WERI-Rb-1 (cell line): ENCODE measurements around the gene JRKL.

Experiments used
- DNase-seq: peaks from one replicate; pipeline ENCODE4 v3.0.0-alpha.2; 2020
- H3K27ac ChIP-seq: fragments of 250-450 bp; sonication (Bioruptor Pico); 2 replicates; pipeline ENCODE4 v1.5.1; 2020; ENCODE audit warnings: mild to moderate bottlenecking, moderate library complexity
- H3K27me3 ChIP-seq: fragments of 250-450 bp; sonication (Bioruptor Pico); 2 replicates; pipeline ENCODE4 v1.5.1; 2021; ENCODE audit warnings: mild to moderate bottlenecking, low read depth, moderate library complexity; ENCODE audit not compliant: insufficient read depth, severe bottlenecking
- H3K36me3 ChIP-seq: fragments of 250-450 bp; sonication (Bioruptor Pico); 2 replicates; pipeline ENCODE4 v1.5.1; 2020; ENCODE audit warnings: mild to moderate bottlenecking, moderate library complexity
- H3K4me3 ChIP-seq: 2 replicates; pipeline ENCODE4 v1.5.1; 2011; ENCODE audit warnings: low read depth, mild to moderate bottlenecking, control low read depth, low read length
- H3K9me3 ChIP-seq: fragments of 250-450 bp; sonication (Bioruptor Pico); 2 replicates; pipeline ENCODE4 v1.5.1; 2021; ENCODE audit warnings: mild to moderate bottlenecking, moderate library complexity; ENCODE audit not compliant: severe bottlenecking
- CTCF ChIP-seq: IDR thresholded peaks from 2 replicates; pipeline ENCODE4 v1.5.1; 2011; ENCODE audit warnings: low read depth, mild to moderate bottlenecking, control low read depth, inconsistent platforms, low read length

Gene JRKL

GRCh38 chr11:96367342-96367741, 22.5 kb upstream of the JRKL start:
- no peak for TF ChIP-seq CTCF
- Histone ChIP-seq H3K4me3 (no peak overlapping the region), H3K36me3 (peaks cover 45% of the 10 kb centered on the region), H3K9me3 (no peaks in the 10 kb centered on the region), H3K27me3 (no peaks in the 10 kb centered on the region), H3K27ac (no peak overlapping the region)
- DNase-seq: no peak

DNA sequence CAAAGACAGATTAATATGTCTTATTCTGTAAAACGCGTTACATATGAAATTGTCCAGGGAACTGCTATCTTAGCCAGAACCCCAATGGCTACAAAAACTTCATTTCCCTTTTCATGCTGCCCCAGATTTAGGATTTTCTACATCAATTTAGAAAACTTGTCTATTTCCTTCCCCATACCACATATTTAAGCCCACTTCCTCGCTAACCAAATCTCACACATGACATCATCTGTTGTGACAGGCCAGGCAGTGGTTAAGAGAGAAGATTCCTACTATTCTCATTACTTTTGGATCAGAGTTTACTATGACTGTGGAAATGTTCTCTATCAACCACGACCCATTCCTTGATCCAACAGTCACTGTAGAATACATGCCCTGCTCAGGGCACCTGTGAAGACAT, 16.0 kb upstream of the JRKL start:
- DNase-seq: no peak
- no peaks in the 10 kb centered on the region for H3K9me3 ChIP-seq
- TF ChIP-seq CTCF: no peak

GRCh38 chr11:96376796-96377195, 13.0 kb upstream of the JRKL start:
- TF ChIP-seq CTCF: no peak
- no peak for DNase-seq
- Histone ChIP-seq H3K27ac (no peak overlapping the region), H3K4me3 (no peak overlapping the region), H3K27me3 (no peaks in the 10 kb centered on the region), H3K36me3 (peaks cover 21% of the 10 kb centered on the region), H3K9me3 (no peaks in the 10 kb centered on the region)

More for the DNA sequence above, 16.0 kb upstream of the JRKL start:
- Histone ChIP-seq H3K4me3 (no peak overlapping the region), H3K27ac (no peak overlapping the region), H3K27me3 (no peaks in the 10 kb centered on the region), H3K36me3 (peaks cover 28% of the 10 kb centered on the region)

DNA sequence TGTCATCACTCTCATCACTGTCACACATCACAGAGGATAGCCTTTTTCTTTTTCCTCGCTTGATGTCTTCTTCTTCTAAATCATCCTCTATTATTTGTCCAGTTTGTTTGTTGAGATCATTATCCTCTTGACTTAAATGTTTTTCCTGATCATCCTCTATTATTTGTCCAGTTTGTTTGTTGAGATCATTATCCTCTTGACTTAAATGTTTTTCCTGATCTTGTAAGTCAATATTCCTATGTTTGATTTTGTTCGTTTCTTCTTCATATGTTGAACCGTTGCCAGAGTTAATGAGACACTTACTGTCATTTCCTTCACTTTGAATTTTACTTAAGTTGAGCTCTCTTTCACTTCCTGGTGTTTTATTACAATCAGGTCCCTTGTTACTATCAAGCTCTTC, 5.7 kb upstream of the JRKL start:
- DNase-seq: no peak

GRCh38 chr11:96385187-96385586, 4.6 kb upstream of the JRKL start:
- Histone ChIP-seq H3K27ac (no peak overlapping the region), H3K27me3 (no peaks in the 10 kb centered on the region), H3K36me3 (peaks cover 41% of the 10 kb centered on the region), H3K9me3 (peaks cover under 1% of the 10 kb centered on the region), H3K4me3 (no peak overlapping the region)
- no peak for TF ChIP-seq CTCF
- no peak for DNase-seq

More for the DNA sequence above, 5.7 kb upstream of the JRKL start:
- peaks cover 41% of the 10 kb centered on the region for H3K36me3 ChIP-seq
- no peak for TF ChIP-seq CTCF
- no peak overlapping the region for H3K4me3 ChIP-seq
- no peaks in the 10 kb centered on the region for H3K27me3 ChIP-seq
- no peaks in the 10 kb centered on the region for H3K9me3 ChIP-seq
- H3K27ac ChIP-seq: no peak overlapping the region
